CD4-positive, alpha-beta T cell (primary cell): Measurements from ENCODE around the gene CSRP1. TPM values are rescaled to one million over a fixed set of nuclear protein-coding genes. Genes with fewer than 3 reads are reported as not detected.

ENCODE experiments used
- ATAC-seq: fragments of 200-7000 bp; cut with Tn5 transposase; one replicate; pipeline ENCODE4 v1.10.0; 2022; ENCODE audit warnings: mild to moderate bottlenecking; ENCODE audit not compliant: poor library complexity
- CTCF ChIA-PET: fragments of 350-600 bp; sonication (Branson Sonifier 250); formaldehyde crosslinking; loops from one replicate; lab custom pipeline; 2021; ENCODE audit warnings: antibody characterized with exemption, inconsistent platforms; lab: Charles Lee
- POLR2A ChIA-PET: fragments of 350-600 bp; sonication (Branson Sonifier 250); formaldehyde crosslinking; loops from one replicate; lab custom pipeline; 2021; ENCODE audit warnings: antibody characterized with exemption, inconsistent platforms; lab: Charles Lee
- DNase-seq, 14 experiments: peaks; one replicate each; pipeline ENCODE4 v3.0.0-alpha.2; 2013 to 2020; ENCODE audit warnings: mixed read lengths in 2 of 14
- H3K27ac ChIP-seq, 2 donors: one replicate each; pipeline versions ENCODE4 v1.5.1 to v1.7.0; 2013; ENCODE audit warnings: low read length in 2 of 2, low read depth in 1 of 2, mild to moderate bottlenecking in 1 of 2
- H3K27me3 ChIP-seq, 2 experiments: 1 replicate in 1 of 2; 2 replicates in 1 of 2; pipeline versions ENCODE4 v1.6.1 to v1.7.0; 2013; ENCODE audit warnings: low read length in 2 of 2, control low read depth in 1 of 2, mild to moderate bottlenecking in 1 of 2, moderate library complexity in 1 of 2; ENCODE audit not compliant: insufficient read depth in 2 of 2, control insufficient read depth in 1 of 2
- H3K36me3 ChIP-seq: one replicate; pipeline ENCODE4 v1.6.1; 2013; ENCODE audit warnings: low read length, control low read depth; ENCODE audit not compliant: insufficient read depth
- H3K4me1 ChIP-seq: one replicate; pipeline ENCODE4 v1.6.1; 2013; ENCODE audit warnings: low read length, control low read depth; ENCODE audit not compliant: insufficient read depth
- H3K4me3 ChIP-seq: one replicate; pipeline ENCODE4 v1.5.1; 2013; ENCODE audit warnings: mild to moderate bottlenecking, low read length, moderate library complexity
- H3K9me3 ChIP-seq, 2 experiments: 1 replicate in 1 of 2; 2 replicates in 1 of 2; pipeline versions ENCODE4 v1.6.1 to v1.7.0; 2013; ENCODE audit warnings: low read length in 2 of 2, mild to moderate bottlenecking in 2 of 2, control low read depth in 1 of 2, moderate library complexity in 1 of 2; ENCODE audit not compliant: control insufficient read depth in 1 of 2, insufficient read depth in 1 of 2
- H3K27ac Mint-ChIP-seq: one replicate; pipeline ENCODE4 v1.8.0; 2020; ENCODE audit warnings: mixed read lengths
- H3K27me3 Mint-ChIP-seq: one replicate; pipeline ENCODE4 v1.8.0; 2021; ENCODE audit warnings: mixed read lengths
- H3K36me3 Mint-ChIP-seq: one replicate; pipeline ENCODE4 v1.8.0; 2021; ENCODE audit warnings: low read depth, mixed read lengths
- H3K4me1 Mint-ChIP-seq: one replicate; pipeline ENCODE4 v1.8.0; 2021; ENCODE audit warnings: low read depth, mixed read lengths
- H3K4me3 Mint-ChIP-seq: one replicate; pipeline ENCODE4 v1.8.0; 2020; ENCODE audit warnings: mild to moderate bottlenecking, mixed read lengths
- H3K9me3 Mint-ChIP-seq: one replicate; pipeline ENCODE4 v1.8.0; 2020; ENCODE audit warnings: mixed read lengths
- CTCF ChIP-seq: fragments of 200-600 bp; IDR thresholded peaks from one replicate; pipeline ENCODE4 v1.8.0; 2022; ENCODE audit warnings: antibody characterized with exemption, mild to moderate bottlenecking
- intact Hi-C, 2 experiments: fragments of 100-400 bp; cut with DNase I in 1 of 2; cut with micrococcal nuclease in 1 of 2; formaldehyde crosslinking; loops; one replicate each; pipeline versions ENCODE4 v1.15.1 to v1.9.0; 2023 to 2025; cut with DNase I, micrococcal nuclease
- total RNA-seq, 174 experiments: library from RNA in 2 of 174; stranded (reverse) in 2 of 174; gene quantifications; one replicate each; pipeline ENCODE4 v1.2.3 and lab custom pipeline; 2021 to 2026

Gene CSRP1
- total RNA-seq, 2 experiments from 2014 or later: 34.8 to 39.9 TPM

- no peaks in the 10 kb centered on the region for H3K36me3 Mint-ChIP-seq
- ChIA-PET POLR2A (no interaction called here), CTCF (interaction anchor here (1.4 kb wide), 1 partner anchor 14 kb away, joined by 3 read pairs; no protein-coding TSS in a partner anchor)
- intact Hi-C loops: no loop called here
- Histone ChIP-seq H3K4me3 (no peak overlapping the region), H3K9me3 (no peaks in the 10 kb centered on the region), H3K27ac (no peak overlapping the region), H3K36me3 (no peaks in the 10 kb centered on the region), H3K4me1 (no peaks in the 10 kb centered on the region), H3K27me3 (peaks cover 0 to 6% of the 10 kb centered on the region in 2 experiments)
- peaks cover 3% of the 10 kb centered on the region for H3K4me1 Mint-ChIP-seq
- no peak overlapping the region for H3K27ac Mint-ChIP-seq
- H3K27me3 Mint-ChIP-seq: peaks cover 34% of the 10 kb centered on the region
- ATAC-seq (no peak), DNase-seq (no peak)
- H3K4me3 Mint-ChIP-seq: no peak overlapping the region
- no peak for TF ChIP-seq CTCF
- no peaks in the 10 kb centered on the region for H3K9me3 Mint-ChIP-seq
These were observed 39.0 kb upstream of the CSRP1 start for GRCh38 chr1:201545851-201546492.

- Mint-ChIP-seq H3K9me3 (no peaks in the 10 kb centered on the region), H3K36me3 (no peaks in the 10 kb centered on the region), H3K27me3 (peaks cover 46% of the 10 kb centered on the region), H3K4me1 (peaks cover 14% of the 10 kb centered on the region), H3K27ac (no peak overlapping the region), H3K4me3 (no peak overlapping the region)
- no peak for ATAC-seq
- no peak for DNase-seq
- no peak overlapping the region for H3K4me3 ChIP-seq
- TF ChIP-seq CTCF: no peak
- ChIA-PET CTCF (no interaction called here), POLR2A (no interaction called here)
- peaks cover 10 to 16% of the 10 kb centered on the region in 2 experiments for H3K27me3 ChIP-seq
- no peaks in the 10 kb centered on the region for H3K9me3 ChIP-seq
- intact Hi-C loops: no loop called here
- H3K36me3 ChIP-seq: no peaks in the 10 kb centered on the region
- peaks cover 5% of the 10 kb centered on the region for H3K4me1 ChIP-seq
- H3K27ac ChIP-seq: no peak overlapping the region
These were observed 37.8 kb upstream of the CSRP1 start for GRCh38 chr1:201544710-201545109.

GRCh38 chr1:201543871-201544642 is 37.1 kb upstream of the CSRP1 start:
- Histone ChIP-seq H3K27ac (no peak overlapping the region), H3K27me3 (peaks cover 16 to 22% of the 10 kb centered on the region in 2 experiments), H3K4me1 (peaks cover 10% of the 10 kb centered on the region), H3K4me3 (no peak overlapping the region), H3K9me3 (no peaks in the 10 kb centered on the region), H3K36me3 (no peaks in the 10 kb centered on the region)
- TF ChIP-seq CTCF: no peak
- H3K9me3 Mint-ChIP-seq: no peaks in the 10 kb centered on the region
- intact Hi-C loops: no loop called here
- H3K4me1 Mint-ChIP-seq: peaks cover 19% of the 10 kb centered on the region
- H3K27me3 Mint-ChIP-seq: peaks cover 52% of the 10 kb centered on the region
- ChIA-PET CTCF (no interaction called here), POLR2A (no interaction called here)
- H3K36me3 Mint-ChIP-seq: no peaks in the 10 kb centered on the region
- DNase-seq (no peak), ATAC-seq (no peak)
- H3K4me3 Mint-ChIP-seq: no peak overlapping the region
- H3K27ac Mint-ChIP-seq: no peak overlapping the region
